GM12864 (cell line): ENCODE measurements around the gene HSPA12A.

Experiments
- DNase-seq: peaks from one replicate; pipeline ENCODE4 v3.0.0-alpha.2; 2011; ENCODE audit warnings: low read depth
- H3K4me3 ChIP-seq: 2 replicates; pipeline ENCODE4 v1.5.1; 2011; ENCODE audit warnings: mild to moderate bottlenecking, low read depth, low read length, control low read depth
- CTCF ChIP-seq: IDR thresholded peaks from 2 replicates; pipeline ENCODE4 v1.5.1; 2011; ENCODE audit warnings: low read depth, mild to moderate bottlenecking, moderate library complexity, low read length, control low read depth, inconsistent platforms; ENCODE audit errors: missing control alignments

The HSPA12A gene

GRCh38 chr10:116654816-116655215 lies 87.5 kb downstream of the HSPA12A start:
- DNase-seq: no peak
- H3K4me3 ChIP-seq: no peak overlapping the region
- peak; percentile 50 for TF ChIP-seq CTCF

- no peak overlapping the region for H3K4me3 ChIP-seq
- no peak for TF ChIP-seq CTCF
- DNase-seq: no peak
Observed at GRCh38 chr10:116653885-116654284, 88.5 kb downstream of the HSPA12A start.

- no peak for TF ChIP-seq CTCF
- DNase-seq: no peak
- H3K4me3 ChIP-seq: no peak overlapping the region
Observed at GRCh38 chr10:116648903-116649302, 93.5 kb downstream of the HSPA12A start.

- no peak overlapping the region for H3K4me3 ChIP-seq
- no peak for TF ChIP-seq CTCF
- DNase-seq: no peak
Observed at GRCh38 chr10:116646502-116646901, 95.9 kb downstream of the HSPA12A start.

- no peak for DNase-seq
- no peak for TF ChIP-seq CTCF
- no peak overlapping the region for H3K4me3 ChIP-seq
Observed at GRCh38 chr10:116637830-116638229, 104.5 kb downstream of the HSPA12A start.

- H3K4me3 ChIP-seq: no peak overlapping the region
- no peak for DNase-seq
- no peak for TF ChIP-seq CTCF
Observed at GRCh38 chr10:116636976-116637375, 105.4 kb downstream of the HSPA12A start.

GRCh38 chr10:116636385-116636784 lies 106.0 kb downstream of the HSPA12A start:
- DNase-seq: no peak
- no peak overlapping the region for H3K4me3 ChIP-seq
- TF ChIP-seq CTCF: no peak
